H1 (cell line): Measurements from ENCODE around the gene PDZRN3. TPM values are rescaled to one million over a fixed set of nuclear protein-coding genes. Genes with fewer than 3 reads are reported as not detected.

Experiments used
- CTCF ChIA-PET: fragments of 300-600 bp; sonication (Branson Sonifier 250); formaldehyde crosslinking; loops from one replicate; lab custom pipeline; 2021; ENCODE audit not compliant: partially characterized antibody; lab: Charles Lee
- POLR2A ChIA-PET: fragments of 300-600 bp; sonication (Branson Sonifier 250); formaldehyde crosslinking; loops from one replicate; lab custom pipeline; 2021; ENCODE audit warnings: inconsistent platforms; ENCODE audit not compliant: partially characterized antibody; lab: Charles Lee
- DNase-seq, 2 experiments: peaks; one replicate each; pipeline versions ENCODE4 v3.0.0 to v3.0.0-alpha.2; 2010 to 2022; ENCODE audit warnings: low spot score in 2 of 2, low read depth in 1 of 2, mixed read lengths in 1 of 2
- FAIRE-seq: peaks from 2 replicates; lab custom pipeline; 2011; peaks lifted over from hg19 to GRCh38; lab: Jason Lieb, UNC
- H2AFZ ChIP-seq: 2 replicates; pipeline ENCODE4 v1.8.1; 2012; ENCODE audit warnings: low read length, inconsistent platforms
- H2AK5ac ChIP-seq: 2 replicates; pipeline ENCODE4 v1.6.1; 2013; ENCODE audit warnings: low read depth, low read length
- H2BK120ac ChIP-seq: replicated peaks from 2 replicates; pipeline ENCODE3; 2013; ENCODE audit warnings: low read depth, low read length, inconsistent platforms
- H2BK12ac ChIP-seq: 2 replicates; pipeline ENCODE4 v1.6.1; 2013; ENCODE audit warnings: low read depth, low read length
- H2BK15ac ChIP-seq: 2 replicates; pipeline ENCODE4 v1.6.1; 2013; ENCODE audit warnings: low read length
- H2BK20ac ChIP-seq: 2 replicates; pipeline ENCODE4 v1.6.1; 2013; ENCODE audit warnings: low read length
- H2BK5ac ChIP-seq: 2 replicates; pipeline ENCODE4 v1.6.1; 2013; ENCODE audit warnings: low read depth, low read length
- H3K14ac ChIP-seq: 2 replicates; pipeline ENCODE4 v1.6.1; 2013; ENCODE audit warnings: inconsistent platforms; ENCODE audit not compliant: insufficient read length
- H3K18ac ChIP-seq: 2 replicates; pipeline ENCODE4 v1.6.1; 2013; ENCODE audit warnings: low read length; ENCODE audit errors: extremely low read depth
- H3K23ac ChIP-seq: 2 replicates; pipeline ENCODE4 v1.6.1; 2013; ENCODE audit warnings: inconsistent platforms; ENCODE audit not compliant: insufficient read length
- H3K23me2 ChIP-seq: 2 replicates; pipeline ENCODE4 v1.6.1; 2013; ENCODE audit warnings: low read depth, low read length
- H3K27ac ChIP-seq: 2 replicates; pipeline ENCODE4 v1.6.1; 2011; ENCODE audit warnings: low read depth, low read length, inconsistent platforms
- H3K27me3 ChIP-seq, 4 experiments: replicated peaks in 1 of 4; 1 replicate in 1 of 4; 2 replicates in 3 of 4; pipeline versions ENCODE4 v1.6.1 to v1.8.1; 2011 to 2013; ENCODE audit warnings: low read length in 3 of 4, mild to moderate bottlenecking in 3 of 4, inconsistent platforms in 2 of 4, mixed read lengths in 2 of 4, moderate library complexity in 1 of 4; ENCODE audit not compliant: control insufficient read depth in 3 of 4, insufficient read depth in 3 of 4; ENCODE audit errors: extremely low read depth in 1 of 4
- H3K36me3 ChIP-seq, 4 experiments: 2 replicates each; pipeline versions ENCODE4 v1.6.1 to v1.8.1; 2011 to 2013; ENCODE audit warnings: mild to moderate bottlenecking in 4 of 4, low read length in 3 of 4, moderate library complexity in 2 of 4, control low read depth in 1 of 4, inconsistent platforms in 1 of 4; ENCODE audit not compliant: insufficient read depth in 4 of 4, control insufficient read depth in 2 of 4
- H3K4ac ChIP-seq: replicated peaks from 2 replicates; pipeline ENCODE3; 2013; ENCODE audit warnings: low read length, low read depth, mixed read lengths, inconsistent platforms; ENCODE audit not compliant: insufficient read length
- H3K4me1 ChIP-seq, 4 experiments: replicated peaks in 1 of 4; 1 replicate in 1 of 4; 2 replicates in 3 of 4; pipeline versions ENCODE4 v1.6.1 to v1.8.1; 2011 to 2013; ENCODE audit warnings: low read length in 3 of 4, inconsistent platforms in 2 of 4, mixed read lengths in 1 of 4; ENCODE audit not compliant: insufficient read depth in 4 of 4, control insufficient read depth in 3 of 4
- H3K4me2 ChIP-seq, 2 experiments: 2 replicates each; pipeline versions ENCODE4 v1.6.1 to v1.8.1; 2011 to 2013; ENCODE audit warnings: low read depth in 2 of 2, low read length in 2 of 2, control low read depth in 1 of 2, inconsistent platforms in 1 of 2, mild to moderate bottlenecking in 1 of 2; ENCODE audit not compliant: insufficient read depth in 1 of 2
- H3K4me3 ChIP-seq, 4 experiments: fragments of 200-600, 300-600 bp in 1 of 4; sonication (generic), shearing (Covaris generic), sonication (Bioruptor Twin) in 1 of 4; 2 replicates each; pipeline versions ENCODE4 v1.5.1 to v1.8.1; 2011 to 2016; ENCODE audit warnings: low read length in 4 of 4, low read depth in 3 of 4, control low read depth in 2 of 4, inconsistent platforms in 2 of 4, mild to moderate bottlenecking in 2 of 4, mixed read lengths in 1 of 4, moderate library complexity in 1 of 4; ENCODE audit not compliant: insufficient read depth in 2 of 4; ENCODE audit errors: extremely low read depth in 1 of 4
- H3K56ac ChIP-seq: replicated peaks from 2 replicates; pipeline ENCODE3; 2013; ENCODE audit warnings: low read depth, mild to moderate bottlenecking, mixed read lengths, low read length, inconsistent platforms; ENCODE audit not compliant: insufficient read length
- H3K79me1 ChIP-seq: 2 replicates; pipeline ENCODE4 v1.6.1; 2013; ENCODE audit warnings: low read depth, low read length, control low read depth
- H3K79me2 ChIP-seq, 2 experiments: 2 replicates each; pipeline versions ENCODE4 v1.6.1 to v1.8.1; 2012 to 2013; ENCODE audit warnings: low read length in 2 of 2, mild to moderate bottlenecking in 2 of 2, inconsistent platforms in 1 of 2; ENCODE audit not compliant: insufficient read depth in 2 of 2, control insufficient read depth in 1 of 2
- H3K9ac ChIP-seq, 4 experiments: replicated peaks in 1 of 4; 1 replicate in 1 of 4; 2 replicates in 3 of 4; pipeline versions ENCODE4 v1.6.1 to v1.8.1; 2011 to 2013; ENCODE audit warnings: low read depth in 3 of 4, low read length in 3 of 4, control low read depth in 2 of 4, mild to moderate bottlenecking in 2 of 4, moderate library complexity in 2 of 4, inconsistent platforms in 1 of 4; ENCODE audit errors: extremely low read depth in 1 of 4
- H3K9me3 ChIP-seq, 2 experiments: 2 replicates each; pipeline versions ENCODE4 v1.6.1 to v1.8.1; 2012 to 2013; ENCODE audit warnings: mild to moderate bottlenecking in 2 of 2, moderate library complexity in 2 of 2, control low read depth in 1 of 2, inconsistent platforms in 1 of 2, low read depth in 1 of 2, low read length in 1 of 2, mixed read lengths in 1 of 2; ENCODE audit not compliant: insufficient read depth in 2 of 2
- H4K20me1 ChIP-seq, 2 experiments: replicated peaks in 1 of 2; 2 replicates each; pipeline versions ENCODE3 to v1.8.1; 2011 to 2013; ENCODE audit warnings: inconsistent platforms in 2 of 2, low read length in 2 of 2, mild to moderate bottlenecking in 1 of 2; ENCODE audit not compliant: insufficient read depth in 2 of 2, control insufficient read depth in 1 of 2
- H4K5ac ChIP-seq: 2 replicates; pipeline ENCODE4 v1.6.1; 2013; ENCODE audit warnings: low read length, low read depth, mixed read lengths, inconsistent platforms; ENCODE audit not compliant: insufficient read length
- H4K8ac ChIP-seq: 2 replicates; pipeline ENCODE4 v1.8.0; 2013; ENCODE audit warnings: mild to moderate bottlenecking, moderate library complexity, low read length, inconsistent platforms; ENCODE audit not compliant: insufficient read depth; ENCODE audit errors: extremely low read depth
- H4K91ac ChIP-seq: replicated peaks from 2 replicates; pipeline ENCODE3; 2013; ENCODE audit warnings: low read length, mixed read lengths, inconsistent platforms; ENCODE audit not compliant: insufficient read length
- BCL11A ChIP-seq, 2 experiments: IDR thresholded peaks; one replicate each; pipeline ENCODE4 v1.6.1; 2011; ENCODE audit warnings: low read depth in 2 of 2, low read length in 2 of 2, mild to moderate bottlenecking in 2 of 2
- CBX8 ChIP-seq: fragments of 300-800, 300-1000 bp; sonication (generic); IDR thresholded peaks from 2 replicates; pipeline ENCODE4 v1.7.1; 2016; ENCODE audit warnings: low read depth, low read length, borderline replicate concordance
- CHD2 ChIP-seq: IDR thresholded peaks from 2 replicates; pipeline ENCODE4 v1.6.1; 2012; ENCODE audit warnings: low read length, improper control_type of control experiment
- NANOG ChIP-seq: IDR thresholded peaks from 2 replicates; pipeline ENCODE4 v1.6.1; 2011; ENCODE audit warnings: low read length, low read depth, mild to moderate bottlenecking, inconsistent platforms; ENCODE audit not compliant: insufficient read depth, poor library complexity, severe bottlenecking
- POLR2A ChIP-seq, 2 experiments: IDR thresholded peaks; 1 replicate in 1 of 2; 2 replicates in 1 of 2; pipeline ENCODE4 v1.6.1; 2011; ENCODE audit warnings: low read depth in 2 of 2, low read length in 2 of 2, mild to moderate bottlenecking in 2 of 2; ENCODE audit errors: control extremely low read depth in 1 of 2
- SIRT6 ChIP-seq: IDR thresholded peaks from one replicate; pipeline ENCODE4 v1.7.1; 2012; ENCODE audit warnings: low read length, inconsistent platforms
- TAF1 ChIP-seq: IDR thresholded peaks from 2 replicates; pipeline ENCODE4 v1.6.1; 2011; ENCODE audit warnings: mild to moderate bottlenecking, low read depth, low read length
- WGBS, 2 experiments: shearing (Covaris generic) in 1 of 2; methylation state at CpG; one replicate each; pipeline versions ENCODE4 v1.1.6 to v1.1.7; 2013 to 2015; ENCODE audit warnings: low lambda C conversion rate in 2 of 2, mixed read lengths in 2 of 2, inconsistent platforms in 1 of 2, low coverage in 1 of 2, missing lambda C conversion rate in 1 of 2; ENCODE audit not compliant: insufficient replicate concordance in 2 of 2, insufficient coverage in 1 of 2, insufficient read length in 1 of 2; ENCODE audit errors: extremely low coverage in 1 of 2, missing lambda C conversion rate in 1 of 2; 5-methylcytosine and 5-hydroxymethylcytosine counted together
- polyA plus RNA-seq, 7 experiments: library from polyadenylated mRNA; depleted of rRNA in 3 of 7; stranded (reverse) in 5 of 7; unstranded in 2 of 7; fragments of >200 nt in 5 of 7; fragments of 200-250 nt in 2 of 7; gene quantifications; 1 replicate in 5 of 7; 2 replicates in 1 of 7; 4 replicates in 1 of 7; pipeline versions ENCODE4 v1.2.1 to v1.2.3, GENCODE V29; 2011 to 2013; ENCODE audit warnings: missing spikeins in 2 of 7, mixed read lengths in 2 of 7
- total RNA-seq: library from RNA; stranded (reverse); fragmentation: NEBNext Ultra II Directional; extraction: Animal tissue kit (Norgen Biotek cat#: 25700); gene quantifications from 2 replicates; pipeline ENCODE4 v1.2.1, GENCODE V29; 2021

PDZRN3 gene
- total and polyA plus RNA-seq, 2 of the 8 experiments (the other 6 are each of a cell fraction or from before 2014, with no cell fraction given): 4.2 to 20.5 TPM

- Histone ChIP-seq H3K27ac (no peak overlapping the region), H2BK15ac (no peak overlapping the region), H4K8ac (no peak overlapping the region)
- CTCF ChIA-PET: no interaction called here
- POLR2A ChIA-PET: no interaction called here
- no peak for TF ChIP-seq BCL11A (IDR thresholded peaks at IDR 0.05; ENCODE audit: low read depth in 2 of 2, low read length in 2 of 2)
- TF ChIP-seq POLR2A (IDR thresholded peaks at IDR 0.05; ENCODE audit: control extremely low read depth in 1 of 2, low read depth in 2 of 2, low read length in 2 of 2): no peak
- TF ChIP-seq CBX8: no peak
- TF ChIP-seq SIRT6: no peak
- TF ChIP-seq TAF1: no peak
- no peak for TF ChIP-seq NANOG
- no peak for TF ChIP-seq CHD2
- TF ChIP-seq, all 59 proteins: peak for 0
- no peak overlapping the region for H2AK5ac ChIP-seq
- H3K18ac ChIP-seq: no peak overlapping the region
- no peaks in the 10 kb centered on the region for H3K23me2 ChIP-seq
- no peak overlapping the region for H3K4me3 ChIP-seq
- no peak overlapping the region for H3K56ac ChIP-seq
- H4K20me1 ChIP-seq: no peaks in the 10 kb centered on the region
- FAIRE-seq (no peak), DNase-seq (no peak)
- no peaks in the 10 kb centered on the region for H3K79me2 ChIP-seq
- 98% methylated on average over 3 of the region's 3 CpGs; no CpG with 5 or more reads in 1 of the 2 experiments for WGBS, 2 experiments
- H3K4ac ChIP-seq: no peak overlapping the region
- no peak overlapping the region for H2BK20ac ChIP-seq
- no peaks in the 10 kb centered on the region for H3K79me1 ChIP-seq
- no peak overlapping the region for H2BK5ac ChIP-seq
- H2BK12ac ChIP-seq: no peak overlapping the region
- H4K5ac ChIP-seq: no peak overlapping the region
- no peaks in the 10 kb centered on the region for H3K27me3 ChIP-seq
- no peaks in the 10 kb centered on the region for H3K36me3 ChIP-seq
- no peak overlapping the region for H3K4me2 ChIP-seq
- H3K23ac ChIP-seq: no peak overlapping the region
- H3K9ac ChIP-seq: no peak overlapping the region
- no peak overlapping the region for H2BK120ac ChIP-seq
- peaks cover 0 to 5% (median 2%) of the 10 kb centered on the region in 4 experiments; a peak in 2 of 7 replicates for H3K4me1 ChIP-seq
- H2AFZ ChIP-seq: no peak overlapping the region
- no peak overlapping the region for H4K91ac ChIP-seq
- H3K9me3 ChIP-seq: no peaks in the 10 kb centered on the region
- H3K14ac ChIP-seq: no peak overlapping the region
Measured at GRCh38 chr3:73653351-73653750, 28.6 kb upstream of the PDZRN3 start.
